IgD-negative memory B cell (primary cell): Measurements from ENCODE around the gene PASD1. TPM values are rescaled to one million over a fixed set of nuclear protein-coding genes. Genes with fewer than 3 reads are reported as not detected.

ENCODE experiments used
- H3K27ac Mint-ChIP-seq, 3 donors: one replicate each; pipeline ENCODE4 v1.8.0; 2020 to 2022; ENCODE audit warnings: mild to moderate bottlenecking in 3 of 3, mixed read lengths in 3 of 3, moderate library complexity in 1 of 3
- H3K27me3 Mint-ChIP-seq: one replicate; pipeline ENCODE4 v1.8.0; 2021; ENCODE audit warnings: mixed read lengths
- H3K36me3 Mint-ChIP-seq: one replicate; pipeline ENCODE4 v1.8.0; 2020; ENCODE audit warnings: mild to moderate bottlenecking, mixed read lengths
- H3K4me1 Mint-ChIP-seq, 3 donors: one replicate each; pipeline ENCODE4 v1.8.0; 2020 to 2022; ENCODE audit warnings: mixed read lengths in 3 of 3, mild to moderate bottlenecking in 1 of 3
- H3K4me3 Mint-ChIP-seq, 4 donors: one replicate each; pipeline ENCODE4 v1.8.0; 2020 to 2022; ENCODE audit warnings: mild to moderate bottlenecking in 4 of 4, mixed read lengths in 4 of 4, moderate library complexity in 3 of 4
- H3K9me3 Mint-ChIP-seq, 3 donors: one replicate each; pipeline ENCODE4 v1.8.0; 2020 to 2021; ENCODE audit warnings: mixed read lengths in 3 of 3, mild to moderate bottlenecking in 1 of 3
- polyA plus RNA-seq: library from polyadenylated mRNA; unstranded; fragments of 300-500 nt; fragmentation: Illumina TruSeq; gene quantifications from one replicate; pipeline ENCODE4 v1.2.3, GENCODE V29; 2021

The PASD1 gene
- polyA plus RNA-seq, 1 donor from 2014 or later, result not detected

DNA sequence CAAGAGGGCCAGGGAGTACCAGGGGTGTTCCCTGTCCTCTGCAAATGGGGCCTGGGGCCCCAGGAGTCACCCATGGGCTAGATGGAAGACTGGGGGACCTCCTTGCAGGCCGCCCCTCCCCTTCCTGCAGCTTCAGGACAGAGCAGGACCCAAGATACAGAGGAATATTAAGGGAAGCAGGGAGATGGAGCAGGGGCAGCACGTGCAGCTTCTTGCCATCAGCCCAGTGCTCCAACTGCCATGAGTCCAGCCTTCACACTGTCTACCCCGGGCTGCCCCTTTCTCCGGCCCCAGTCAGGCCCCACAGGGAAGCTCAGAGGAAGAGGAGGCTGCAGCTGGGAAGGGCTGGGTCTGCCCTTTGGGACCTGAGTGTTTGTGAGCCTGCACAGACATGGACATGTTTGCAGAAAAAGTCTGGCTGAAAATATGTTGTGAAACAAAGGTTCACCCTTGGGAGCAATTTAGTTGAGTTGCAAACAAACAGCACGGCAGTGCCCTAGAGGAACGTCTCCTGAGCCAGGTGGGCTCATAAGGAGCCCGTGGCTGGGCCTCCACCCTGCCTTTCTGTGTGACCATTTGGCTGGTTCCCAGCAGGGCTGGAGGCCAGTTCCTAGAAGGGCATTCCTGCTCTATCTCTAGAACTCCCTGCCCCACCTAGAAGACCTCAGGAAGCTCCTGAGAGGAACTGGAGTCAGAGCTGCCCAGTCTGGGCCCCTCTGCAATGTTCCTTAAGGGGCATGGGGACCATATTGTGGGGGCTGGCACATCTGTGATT, 161.3 kb downstream of the PASD1 start:
- Mint-ChIP-seq H3K27ac (no peak overlapping the region), H3K9me3 (no peaks in the 10 kb centered on the region), H3K4me3 (no peak overlapping the region), H3K27me3 (no peaks in the 10 kb centered on the region), H3K36me3 (no peaks in the 10 kb centered on the region), H3K4me1 (no peaks in the 10 kb centered on the region)

GRCh38 chrX:151725338-151725614, 161.8 kb downstream of the PASD1 start:
- Mint-ChIP-seq H3K36me3 (no peaks in the 10 kb centered on the region), H3K9me3 (peaks cover 0 to 2% (median 0%) of the 10 kb centered on the region in 3 donors), H3K4me1 (no peaks in the 10 kb centered on the region), H3K27me3 (no peaks in the 10 kb centered on the region), H3K27ac (no peak overlapping the region), H3K4me3 (no peak overlapping the region)

Other genes with a start within 250 kb of the PASD1 start
- 27.5 TPM for gene VMA21, start 166.5 kb upstream of the PASD1 start, polyA plus RNA-seq
- not detected for gene PRRG3, start 131.8 kb downstream of the PASD1 start, polyA plus RNA-seq
- gene FATE1, start 152.4 kb downstream of the PASD1 start, polyA plus RNA-seq, result not detected
- gene CNGA2, start 171.1 kb downstream of the PASD1 start, polyA plus RNA-seq, result not detected